ENCODE measurements around the gene JADE1.

Gene JADE1

GRCh38 chr4:128775916-128776315 is 33.6 kb upstream of the JADE1 start:
- Histone ChIP-seq H2AFZ (ENCODE audit: low read length) (no peak overlapping the region), H3F3A (ENCODE audit: low read depth) (no peaks in the 10 kb centered on the region), H3K4me1 (ENCODE audit: insufficient read depth, low read length, poor library complexity, severe bottlenecking) (no peaks in the 10 kb centered on the region), H3K79me2 (ENCODE audit: insufficient read depth, low read length) (no peaks in the 10 kb centered on the region), H3K9me3 (ENCODE audit: insufficient read depth, low read depth, low read length) (no peaks in the 10 kb centered on the region), H3K4me2 (ENCODE audit: low read depth, low read length, poor library complexity, severe bottlenecking) (no peak overlapping the region), H3K4me3 (ENCODE audit: low read length, poor library complexity, severe bottlenecking) (no peak overlapping the region), H4K20me1 (ENCODE audit: insufficient read depth, low read length, poor library complexity, severe bottlenecking) (no peaks in the 10 kb centered on the region), H3K36me3 (ENCODE audit: insufficient read depth, low read length) (no peaks in the 10 kb centered on the region), H3K9me2 (replicated peaks; ENCODE audit: low read depth, low read length) (no peaks in the 10 kb centered on the region), H3K9ac (ENCODE audit: low read depth, low read length, poor library complexity, severe bottlenecking) (no peak overlapping the region), H3K27me3 (ENCODE audit: insufficient read depth, low read length, poor library complexity, severe bottlenecking) (no peaks in the 10 kb centered on the region)
- TF ChIP-seq EZH2phosphoT487 (IDR thresholded peaks at IDR 0.05; ENCODE audit: borderline replicate concordance) (no peak), CTCF (conservative IDR thresholded peaks at IDR 0.05; ENCODE audit: low read length) (no peak)

GRCh38 chr4:128776794-128777216 is 32.7 kb upstream of the JADE1 start:
- Histone ChIP-seq H3K9ac (ENCODE audit: low read depth, low read length, poor library complexity, severe bottlenecking) (no peak overlapping the region), H3F3A (ENCODE audit: low read depth) (no peaks in the 10 kb centered on the region), H3K4me1 (ENCODE audit: insufficient read depth, low read length, poor library complexity, severe bottlenecking) (no peaks in the 10 kb centered on the region), H4K20me1 (ENCODE audit: insufficient read depth, low read length, poor library complexity, severe bottlenecking) (no peaks in the 10 kb centered on the region), H2AFZ (ENCODE audit: low read length) (no peak overlapping the region), H3K9me2 (replicated peaks; ENCODE audit: low read depth, low read length) (no peaks in the 10 kb centered on the region), H3K4me3 (ENCODE audit: low read length, poor library complexity, severe bottlenecking) (no peak overlapping the region), H3K9me3 (ENCODE audit: insufficient read depth, low read depth, low read length) (no peaks in the 10 kb centered on the region), H3K4me2 (ENCODE audit: low read depth, low read length, poor library complexity, severe bottlenecking) (no peak overlapping the region), H3K27me3 (ENCODE audit: insufficient read depth, low read length, poor library complexity, severe bottlenecking) (no peaks in the 10 kb centered on the region), H3K36me3 (ENCODE audit: insufficient read depth, low read length) (no peaks in the 10 kb centered on the region), H3K79me2 (ENCODE audit: insufficient read depth, low read length) (no peaks in the 10 kb centered on the region)
- TF ChIP-seq CTCF (conservative IDR thresholded peaks at IDR 0.05; ENCODE audit: low read length) (no peak), EZH2phosphoT487 (IDR thresholded peaks at IDR 0.05; ENCODE audit: borderline replicate concordance) (no peak)

GRCh38 chr4:128780688-128781087 is 28.8 kb upstream of the JADE1 start:
- Histone ChIP-seq H3K79me2 (ENCODE audit: insufficient read depth, low read length) (no peaks in the 10 kb centered on the region), H4K20me1 (ENCODE audit: insufficient read depth, low read length, poor library complexity, severe bottlenecking) (no peaks in the 10 kb centered on the region), H3F3A (ENCODE audit: low read depth) (no peaks in the 10 kb centered on the region), H3K4me1 (ENCODE audit: insufficient read depth, low read length, poor library complexity, severe bottlenecking) (no peaks in the 10 kb centered on the region), H3K9me3 (ENCODE audit: insufficient read depth, low read depth, low read length) (no peaks in the 10 kb centered on the region), H3K27me3 (ENCODE audit: insufficient read depth, low read length, poor library complexity, severe bottlenecking) (no peaks in the 10 kb centered on the region), H2AFZ (ENCODE audit: low read length) (no peak overlapping the region), H3K9ac (ENCODE audit: low read depth, low read length, poor library complexity, severe bottlenecking) (no peak overlapping the region), H3K4me3 (ENCODE audit: low read length, poor library complexity, severe bottlenecking) (no peak overlapping the region), H3K4me2 (ENCODE audit: low read depth, low read length, poor library complexity, severe bottlenecking) (no peak overlapping the region), H3K9me2 (replicated peaks; ENCODE audit: low read depth, low read length) (no peaks in the 10 kb centered on the region), H3K36me3 (ENCODE audit: insufficient read depth, low read length) (no peaks in the 10 kb centered on the region)
- TF ChIP-seq CTCF (conservative IDR thresholded peaks at IDR 0.05; ENCODE audit: low read length) (no peak), EZH2phosphoT487 (IDR thresholded peaks at IDR 0.05; ENCODE audit: borderline replicate concordance) (no peak)
